GM12865 (cell line): Measurements from ENCODE around the gene POGLUT2.
"Not testable (repeated sequence)": the region's sequence is repeated elsewhere in the genome, so short reads cannot be mapped to it uniquely, and the experiment has no call there.

Experiments
- DNase-seq: peaks from one replicate; pipeline ENCODE4 v3.0.0; 2010; ENCODE audit warnings: low read depth
- H3K4me3 ChIP-seq: 2 replicates; pipeline ENCODE4 v1.5.1; 2011; ENCODE audit warnings: mild to moderate bottlenecking, low read depth, low read length, control low read depth
- TF ChIP-seq, protein P1 (sequence below): IDR thresholded peaks from 2 replicates; pipeline ENCODE4 v1.5.1; 2011; ENCODE audit warnings: low read length, control low read depth, low read depth, inconsistent platforms; ENCODE audit not compliant: insufficient read depth; ENCODE audit errors: missing control alignments

The POGLUT2 gene

DNA sequence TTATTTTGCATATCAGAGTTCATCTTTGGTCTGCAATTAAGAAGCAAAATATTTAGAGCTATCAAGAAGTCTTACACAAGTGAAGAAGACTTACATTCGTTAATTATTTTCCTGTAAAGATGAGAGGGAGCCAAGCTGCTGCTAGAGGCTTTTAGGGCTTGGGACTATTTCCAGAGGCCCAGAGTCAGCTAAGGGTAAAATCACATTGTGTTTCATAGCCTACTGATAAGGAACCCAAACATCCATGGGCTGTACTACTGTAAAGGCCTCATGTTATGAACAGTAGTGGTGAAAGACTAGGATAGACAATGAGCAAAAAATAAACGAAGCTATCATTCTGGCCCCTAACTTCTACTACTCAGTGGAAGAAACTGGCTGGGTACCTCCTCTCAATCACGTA is 14.3 kb downstream of the POGLUT2 start:
- DNase-seq = no peak
- no peak overlapping the region for H3K4me3 ChIP-seq
- TF ChIP-seq, protein P1, sequence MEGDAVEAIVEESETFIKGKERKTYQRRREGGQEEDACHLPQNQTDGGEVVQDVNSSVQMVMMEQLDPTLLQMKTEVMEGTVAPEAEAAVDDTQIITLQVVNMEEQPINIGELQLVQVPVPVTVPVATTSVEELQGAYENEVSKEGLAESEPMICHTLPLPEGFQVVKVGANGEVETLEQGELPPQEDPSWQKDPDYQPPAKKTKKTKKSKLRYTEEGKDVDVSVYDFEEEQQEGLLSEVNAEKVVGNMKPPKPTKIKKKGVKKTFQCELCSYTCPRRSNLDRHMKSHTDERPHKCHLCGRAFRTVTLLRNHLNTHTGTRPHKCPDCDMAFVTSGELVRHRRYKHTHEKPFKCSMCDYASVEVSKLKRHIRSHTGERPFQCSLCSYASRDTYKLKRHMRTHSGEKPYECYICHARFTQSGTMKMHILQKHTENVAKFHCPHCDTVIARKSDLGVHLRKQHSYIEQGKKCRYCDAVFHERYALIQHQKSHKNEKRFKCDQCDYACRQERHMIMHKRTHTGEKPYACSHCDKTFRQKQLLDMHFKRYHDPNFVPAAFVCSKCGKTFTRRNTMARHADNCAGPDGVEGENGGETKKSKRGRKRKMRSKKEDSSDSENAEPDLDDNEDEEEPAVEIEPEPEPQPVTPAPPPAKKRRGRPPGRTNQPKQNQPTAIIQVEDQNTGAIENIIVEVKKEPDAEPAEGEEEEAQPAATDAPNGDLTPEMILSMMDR = no peak

DNA sequence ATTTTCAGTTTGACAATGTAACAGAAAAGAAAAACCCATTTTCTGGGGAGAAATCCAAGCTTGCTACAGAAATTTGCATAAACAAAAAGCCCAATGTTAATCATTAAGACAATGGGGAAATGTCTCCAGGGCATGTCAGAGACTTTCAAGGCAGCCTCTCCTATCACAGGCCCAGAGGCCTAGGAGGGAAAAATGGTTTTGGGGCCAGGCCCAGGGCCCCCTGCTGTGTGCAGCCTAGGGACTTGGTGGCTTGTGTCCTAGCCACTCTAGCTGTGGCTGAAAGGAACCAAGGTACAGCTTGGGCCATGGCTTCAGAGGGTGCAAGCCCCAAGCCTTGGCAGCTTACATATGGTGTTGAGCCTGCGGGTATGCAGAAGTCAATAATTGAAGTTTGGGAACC is 17.2 kb downstream of the POGLUT2 start:
- TF ChIP-seq, protein P1 = no peak
- DNase-seq = no peak
- H3K4me3 ChIP-seq = no peak overlapping the region

DNA sequence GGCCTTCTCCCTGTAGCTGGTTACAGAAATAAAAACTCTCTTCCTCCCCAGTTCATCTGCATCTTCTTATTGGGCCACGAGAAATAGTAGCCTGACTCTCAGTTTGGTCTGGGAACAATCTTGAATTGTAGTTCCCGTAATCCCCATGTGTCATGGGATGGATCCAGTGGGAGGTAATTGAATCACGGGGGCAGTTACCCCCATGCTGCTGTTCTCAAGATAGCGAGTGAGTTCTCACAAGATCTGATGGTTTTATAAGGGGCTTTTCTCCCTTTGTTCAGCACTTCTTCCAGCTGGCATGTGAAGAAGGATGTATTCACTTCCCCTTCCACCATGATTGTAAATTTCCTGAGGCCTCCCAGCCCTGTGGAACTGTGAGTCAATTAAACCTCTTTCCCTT is 18.1 kb downstream of the POGLUT2 start:
- DNase-seq = not testable (repeated sequence)

DNA sequence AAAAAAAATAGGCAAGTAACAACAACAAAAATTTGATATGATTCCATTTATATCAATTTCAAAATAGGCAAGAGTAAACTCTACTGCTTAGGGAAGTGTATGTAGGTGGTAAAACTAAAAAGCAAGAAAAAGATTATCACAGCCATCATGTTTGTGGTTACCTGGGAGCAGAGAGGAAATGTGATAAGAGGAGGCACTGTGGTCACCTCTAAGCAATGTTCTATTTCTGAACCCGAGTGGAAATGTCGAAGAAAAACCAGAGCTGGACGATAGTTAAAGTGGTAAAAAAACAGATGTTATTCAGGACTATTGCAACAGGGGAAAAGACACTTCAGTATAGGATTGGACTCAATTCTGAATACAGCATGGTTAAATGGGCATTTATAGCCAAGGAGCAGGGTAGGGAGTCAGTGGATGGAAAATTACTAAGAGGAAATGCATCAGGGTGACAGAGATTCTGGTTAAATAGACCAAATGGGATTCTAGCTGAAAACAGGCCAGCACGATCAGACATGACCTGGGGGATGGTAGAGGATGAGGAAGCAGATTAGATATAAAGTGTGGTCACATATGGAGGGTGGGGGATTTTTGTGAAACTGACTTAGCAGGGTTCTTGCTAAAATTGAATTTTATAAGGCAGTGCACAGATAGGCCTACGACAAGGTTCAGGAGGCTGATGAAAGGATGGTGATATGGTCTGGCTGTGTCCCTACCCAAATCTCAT is 19.2 kb downstream of the POGLUT2 start:
- TF ChIP-seq, protein P1 = no peak
- H3K4me3 ChIP-seq = no peak overlapping the region
- DNase-seq = no peak

More for the DNA sequence above, 18.1 kb downstream of the POGLUT2 start:
- not testable (repeated sequence) for H3K4me3 ChIP-seq

DNA sequence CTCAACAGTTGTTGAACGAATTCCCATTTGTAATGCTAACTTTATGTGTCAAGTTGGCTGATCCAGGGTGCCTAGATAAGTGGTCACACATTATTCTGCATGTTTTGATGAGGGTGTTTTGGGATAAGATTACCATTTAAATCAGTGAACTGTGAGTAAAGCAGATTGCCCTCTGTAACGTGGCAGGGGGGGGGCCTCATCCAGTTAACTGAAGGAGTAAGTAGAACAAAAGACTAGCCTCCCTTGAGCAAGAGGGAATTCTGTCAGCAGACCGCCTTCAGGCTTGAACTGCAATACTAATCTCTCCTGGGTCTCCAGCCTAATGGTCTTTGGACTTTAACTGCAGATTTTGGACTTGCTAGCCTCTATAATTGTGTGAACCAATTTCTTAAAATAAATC is 21.0 kb downstream of the POGLUT2 start:
- H3K4me3 ChIP-seq = no peak overlapping the region
- DNase-seq = no peak
- TF ChIP-seq, protein P1 = no peak

DNA sequence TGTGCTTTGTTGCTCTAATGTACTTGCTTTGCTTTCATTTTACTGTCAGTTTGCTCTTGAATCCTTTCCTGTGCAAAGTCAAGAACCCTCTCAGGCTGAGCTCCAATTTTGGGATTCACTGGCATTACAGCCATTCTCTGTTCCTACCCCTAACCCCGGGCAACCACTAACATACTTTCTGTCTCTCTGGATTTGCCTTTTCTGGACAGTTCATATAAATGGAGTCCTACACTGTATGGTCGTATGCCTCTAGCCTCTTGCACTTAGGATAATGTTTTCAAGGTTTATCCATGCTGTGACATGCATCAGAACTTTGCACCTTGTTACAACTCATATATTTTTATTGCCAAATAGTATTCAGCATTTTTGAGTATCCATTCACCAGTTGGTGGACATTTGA is 22.5 kb downstream of the POGLUT2 start:
- TF ChIP-seq, protein P1 = no peak
- DNase-seq = no peak
- no peak overlapping the region for H3K4me3 ChIP-seq

DNA sequence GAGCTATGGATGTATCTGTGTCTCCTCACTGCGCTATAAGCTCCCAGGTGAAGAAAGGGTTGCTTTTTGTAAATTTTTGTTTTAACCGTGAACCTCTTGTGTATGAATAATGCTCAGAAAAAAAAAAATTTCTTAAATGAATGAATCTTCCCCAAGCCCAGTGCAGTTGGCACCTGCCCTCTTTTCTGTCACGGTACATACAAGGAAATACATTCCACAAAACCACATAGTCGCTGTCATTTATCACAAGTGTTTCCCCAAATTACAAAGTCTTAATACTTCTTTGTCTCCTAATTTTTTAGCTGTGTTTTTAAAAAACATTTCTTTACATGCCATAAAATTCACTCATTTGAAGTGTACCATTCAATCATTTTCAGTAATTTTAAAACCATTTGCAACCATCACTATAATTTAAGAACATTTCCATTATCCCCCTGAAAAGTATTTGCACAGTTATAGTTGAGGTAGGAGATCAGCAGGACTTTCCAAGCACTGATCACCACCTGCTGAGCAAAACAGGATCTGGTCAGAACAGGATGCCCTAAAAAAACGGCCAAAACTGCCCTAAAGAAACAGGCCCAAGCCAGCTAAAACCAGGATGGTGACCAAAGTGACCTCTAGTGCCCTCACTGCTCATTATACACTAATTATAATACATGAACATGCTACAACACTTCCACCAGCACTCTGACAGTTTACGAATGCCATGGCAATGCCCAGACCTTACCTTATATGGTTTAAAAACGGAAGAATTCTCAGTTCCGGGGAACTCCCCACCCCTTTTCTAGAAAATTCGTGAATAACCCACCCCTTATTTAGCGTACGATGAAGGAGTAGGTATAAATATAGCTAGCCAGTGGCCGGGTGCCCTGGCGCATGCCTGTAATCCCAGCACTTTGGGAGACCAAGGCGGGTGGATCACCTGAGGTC is 23.9 kb downstream of the POGLUT2 start:
- DNase-seq = no peak
- no peak overlapping the region for H3K4me3 ChIP-seq
- TF ChIP-seq, protein P1 = no peak
